Karpas-422 (cell line): ENCODE measurements around the gene NDUFA11. TPM values are rescaled to one million over a fixed set of nuclear protein-coding genes. Genes with fewer than 3 reads are reported as not detected.
"Not testable (repeated sequence)": the region's sequence is repeated elsewhere in the genome, so short reads cannot be mapped to it uniquely, and the experiment has no call there.

Experiments
- DNase-seq: peaks from one replicate; pipeline ENCODE4 v3.0.0-alpha.2; 2015
- H2AFZ ChIP-seq: fragments of 200-600 bp; sonication (generic); 2 replicates; pipeline ENCODE4 v1.6.1; 2014; ENCODE audit warnings: antibody characterized with exemption, low read length, mixed read lengths
- H3K27ac ChIP-seq: fragments of 200-600 bp; sonication (generic); 2 replicates; pipeline ENCODE4 v1.5.1; 2014; ENCODE audit warnings: mild to moderate bottlenecking, low read length, moderate library complexity
- H3K27me3 ChIP-seq: fragments of 200-600 bp; sonication (generic); 2 replicates; pipeline ENCODE4 v1.6.1; 2014; ENCODE audit warnings: low read length, mixed read lengths
- H3K36me3 ChIP-seq: fragments of 200-600 bp; sonication (generic); 2 replicates; pipeline ENCODE4 v1.6.1; 2014; ENCODE audit warnings: low read length, mixed read lengths; ENCODE audit not compliant: insufficient read depth
- H3K4me1 ChIP-seq: fragments of 200-600 bp; sonication (generic); 2 replicates; pipeline ENCODE4 v1.6.1; 2014; ENCODE audit warnings: mild to moderate bottlenecking, low read length, mixed read lengths
- H3K4me2 ChIP-seq: fragments of 200-600 bp; sonication (generic); 2 replicates; pipeline ENCODE4 v1.6.1; 2014; ENCODE audit warnings: low read length, low read depth, mild to moderate bottlenecking; ENCODE audit not compliant: poor library complexity, severe bottlenecking
- H3K4me3 ChIP-seq: fragments of 200-600 bp; sonication (generic); 2 replicates; pipeline ENCODE4 v1.5.1; 2014; ENCODE audit warnings: mild to moderate bottlenecking, antibody characterized with exemption, low read length, mixed read lengths
- H3K79me2 ChIP-seq: fragments of 200-600 bp; sonication (generic); 2 replicates; pipeline ENCODE4 v1.6.1; 2014; ENCODE audit warnings: mild to moderate bottlenecking, low read length, mixed read lengths
- H3K9ac ChIP-seq: fragments of 200-600 bp; sonication (generic); 2 replicates; pipeline ENCODE4 v1.6.0; 2014; ENCODE audit warnings: low read length
- H3K9me2 ChIP-seq: fragments of 200-600 bp; sonication (generic), shearing (Covaris generic); replicated peaks from 2 replicates; pipeline ENCODE4 v1.6.0; 2014; ENCODE audit warnings: mild to moderate bottlenecking, low read length, moderate library complexity; ENCODE audit not compliant: insufficient read depth
- H3K9me3 ChIP-seq: fragments of 300-700, 200-600 bp; sonication (generic); 2 replicates; pipeline ENCODE4 v1.6.1; 2014; ENCODE audit warnings: low read length, mixed read lengths
- H4K20me1 ChIP-seq: fragments of 200-600 bp; sonication (generic); 2 replicates; pipeline ENCODE4 v1.6.1; 2014; ENCODE audit warnings: mild to moderate bottlenecking, antibody characterized with exemption, low read length, low read depth; ENCODE audit not compliant: insufficient read depth
- total RNA-seq: library from RNA; depleted of rRNA; stranded (reverse); fragments of >200 nt; shearing (Covaris generic); gene quantifications from 2 replicates; pipeline ENCODE4 v1.2.3, GENCODE V29; 2014; ENCODE audit warnings: low replicate concordance

NDUFA11 gene
- total RNA-seq, 1 experiment from 2014 or later, result 217 TPM

DNA sequence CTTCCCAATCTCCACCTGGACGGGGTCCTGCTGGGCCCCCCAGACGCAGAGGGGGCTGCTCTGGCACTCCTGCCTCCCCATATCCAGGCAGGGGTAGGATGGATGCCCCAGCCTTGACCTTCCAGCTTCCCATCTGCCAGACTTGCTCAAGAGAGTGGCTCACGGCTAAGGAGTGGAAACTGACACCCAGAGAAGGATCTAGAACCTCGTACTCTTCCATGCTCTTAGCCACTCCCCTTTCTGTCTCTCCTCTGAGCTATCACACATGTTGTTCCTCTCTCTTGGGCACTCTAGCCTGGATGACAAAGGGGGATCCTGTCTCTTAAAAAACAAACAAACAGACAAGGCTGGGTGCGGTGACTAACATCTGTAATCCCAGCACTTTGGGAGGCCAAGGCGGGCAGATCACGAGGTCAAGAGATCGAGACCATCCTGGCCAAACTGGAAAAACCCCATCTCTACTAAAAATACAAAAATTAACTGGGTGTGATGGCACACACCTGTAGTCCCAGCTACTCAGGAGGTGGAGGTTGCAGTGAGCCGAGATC, 21.1 kb downstream of the NDUFA11 start:
- Histone ChIP-seq H3K27ac (no peak overlapping the region), H3K9ac (no peak overlapping the region), H3K79me2 (no peaks in the 10 kb centered on the region), H3K27me3 (no peaks in the 10 kb centered on the region), H3K9me3 (no peaks in the 10 kb centered on the region), H3K9me2 (no peaks in the 10 kb centered on the region), H4K20me1 (no peaks in the 10 kb centered on the region), H3K4me2 (no peak overlapping the region), H2AFZ (no peak overlapping the region), H3K4me3 (no peak overlapping the region), H3K36me3 (no peaks in the 10 kb centered on the region), H3K4me1 (no peaks in the 10 kb centered on the region)
- DNase-seq, result peak; percentile 4

DNA sequence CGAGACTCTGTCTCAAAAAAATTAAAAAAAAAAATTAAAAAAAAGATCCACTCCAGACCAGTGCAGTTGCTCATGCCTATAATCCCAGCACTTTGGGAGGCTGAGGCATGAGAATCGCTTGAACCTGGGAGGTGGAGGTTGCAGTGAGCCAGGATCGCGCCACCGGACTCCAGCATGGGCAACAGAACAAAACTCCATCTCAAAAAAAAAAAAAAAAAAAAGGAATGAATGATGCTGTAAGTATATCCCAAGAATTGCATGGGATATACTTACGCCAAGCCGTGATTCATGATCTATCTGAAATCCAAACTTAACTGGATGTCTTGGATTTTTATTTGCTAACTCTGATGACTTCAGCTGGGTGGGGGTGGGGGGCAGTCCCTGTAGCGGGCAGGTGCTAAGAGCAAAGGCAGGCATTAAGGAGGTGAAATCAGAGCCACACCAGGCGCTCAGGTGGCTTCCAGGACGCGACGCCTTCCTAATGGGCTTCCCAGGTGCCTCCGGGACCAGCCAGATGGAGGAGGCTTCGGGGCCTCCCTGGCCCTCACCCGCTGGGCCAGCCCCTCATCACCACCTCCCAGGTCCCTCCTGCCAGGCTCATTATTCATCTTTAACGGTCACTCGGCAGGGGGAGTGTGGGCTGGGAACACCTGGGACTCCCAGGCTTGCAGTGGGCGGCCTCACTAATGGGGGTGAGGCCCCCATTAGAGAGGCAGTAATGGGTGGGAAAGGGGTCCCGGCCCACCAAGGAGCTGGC, 21.9 kb downstream of the NDUFA11 start:
- Histone ChIP-seq H3K27ac (no peak overlapping the region), H3K79me2 (no peaks in the 10 kb centered on the region), H3K36me3 (no peaks in the 10 kb centered on the region), H3K27me3 (no peaks in the 10 kb centered on the region), H2AFZ (no peak overlapping the region), H3K9me2 (no peaks in the 10 kb centered on the region), H3K9me3 (no peaks in the 10 kb centered on the region), H3K4me2 (no peak overlapping the region), H3K9ac (no peak overlapping the region), H3K4me3 (no peak overlapping the region), H4K20me1 (no peaks in the 10 kb centered on the region), H3K4me1 (no peaks in the 10 kb centered on the region)
- peak; percentile 21 for DNase-seq

DNA sequence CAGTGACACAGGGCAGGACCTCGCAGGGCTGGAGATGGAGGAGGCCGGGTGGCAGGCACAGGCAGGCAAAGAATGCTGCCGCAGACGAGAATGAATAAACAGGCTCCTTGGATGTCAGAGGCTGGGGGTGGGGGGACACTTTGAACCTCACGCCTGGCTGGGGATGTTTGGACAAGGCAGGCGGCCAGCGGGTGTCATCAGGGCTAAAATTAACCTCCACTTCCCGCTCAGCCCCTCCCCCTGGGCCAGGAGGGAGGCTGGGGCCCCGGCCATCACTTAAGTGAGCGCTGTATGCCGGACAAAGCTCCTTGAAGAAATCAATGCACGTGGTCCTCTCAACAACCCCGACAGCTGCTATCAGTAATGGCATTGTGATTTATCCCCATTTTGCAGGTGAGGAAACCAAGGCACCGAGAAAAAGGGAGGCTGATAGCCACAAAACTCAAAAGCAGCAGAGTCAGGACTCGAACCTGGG, 22.9 kb downstream of the NDUFA11 start:
- no peak overlapping the region for H3K4me2 ChIP-seq

DNA sequence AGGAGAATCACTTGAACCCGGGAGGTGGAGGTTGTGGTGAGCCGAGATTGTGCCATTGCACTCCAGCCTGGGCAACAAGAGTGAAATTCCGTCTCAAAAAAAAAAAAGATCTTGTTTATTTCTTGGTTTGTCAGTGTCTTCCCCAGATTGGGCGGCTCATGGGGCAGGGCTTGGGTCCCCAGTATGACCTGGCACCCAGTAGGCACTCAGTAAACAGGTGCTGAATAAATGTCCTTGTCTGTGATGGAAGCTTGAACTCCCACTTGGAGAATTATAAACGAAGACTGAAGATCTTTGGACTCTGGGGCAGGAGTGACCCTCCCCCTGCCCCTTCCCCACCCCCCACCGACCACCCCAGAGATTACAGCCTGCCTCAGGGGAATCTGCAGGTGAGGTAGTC, 23.4 kb downstream of the NDUFA11 start:
- H3K9me2 ChIP-seq, result no peaks in the 10 kb centered on the region
- no peaks in the 10 kb centered on the region for H3K36me3 ChIP-seq
- H4K20me1 ChIP-seq, result no peaks in the 10 kb centered on the region
- H3K27me3 ChIP-seq, result no peaks in the 10 kb centered on the region
- no peak overlapping the region for H3K27ac ChIP-seq
- no peaks in the 10 kb centered on the region for H3K79me2 ChIP-seq
- no peak overlapping the region for H3K9ac ChIP-seq
- H3K9me3 ChIP-seq, result no peaks in the 10 kb centered on the region
- H3K4me1 ChIP-seq, result no peaks in the 10 kb centered on the region
- no peak overlapping the region for H2AFZ ChIP-seq
- no peak overlapping the region for H3K4me3 ChIP-seq
- DNase-seq, result no peak
- H3K4me2 ChIP-seq, result no peak overlapping the region

More for the DNA sequence above, 22.9 kb downstream of the NDUFA11 start:
- Histone ChIP-seq H3K4me3 (no peak overlapping the region), H3K79me2 (no peaks in the 10 kb centered on the region), H3K9ac (no peak overlapping the region), H4K20me1 (no peaks in the 10 kb centered on the region), H2AFZ (no peak overlapping the region), H3K27me3 (no peaks in the 10 kb centered on the region), H3K36me3 (no peaks in the 10 kb centered on the region), H3K9me3 (no peaks in the 10 kb centered on the region), H3K9me2 (no peaks in the 10 kb centered on the region), H3K27ac (no peak overlapping the region), H3K4me1 (no peaks in the 10 kb centered on the region)
- peak; percentile 27 for DNase-seq

DNA sequence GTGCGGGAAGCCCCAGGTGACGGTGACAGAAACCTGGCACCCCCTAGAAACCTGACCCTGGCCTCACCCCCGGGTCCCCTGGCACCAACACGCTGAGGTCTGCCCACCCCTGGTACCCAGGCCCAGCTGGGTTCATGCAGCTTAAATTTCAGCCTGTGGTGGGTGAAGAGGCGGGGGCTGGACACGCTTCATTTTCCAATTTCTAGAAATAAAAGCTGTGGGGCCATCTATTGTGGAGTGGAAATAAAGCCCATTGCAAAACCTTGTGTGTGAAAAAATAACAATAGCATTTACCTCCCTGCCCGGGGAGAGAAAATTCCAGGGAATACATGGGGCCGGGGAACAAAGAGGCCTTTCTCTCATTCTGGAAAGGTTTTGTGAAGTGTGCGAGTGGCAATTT, 25.7 kb downstream of the NDUFA11 start:
- H3K9me2 ChIP-seq, result no peaks in the 10 kb centered on the region
- no peaks in the 10 kb centered on the region for H3K36me3 ChIP-seq
- no peaks in the 10 kb centered on the region for H3K27me3 ChIP-seq
- H4K20me1 ChIP-seq, result no peaks in the 10 kb centered on the region
- no peak overlapping the region for H3K27ac ChIP-seq
- H2AFZ ChIP-seq, result no peak overlapping the region
- no peaks in the 10 kb centered on the region for H3K9me3 ChIP-seq
- H3K4me3 ChIP-seq, result no peak overlapping the region
- H3K9ac ChIP-seq, result no peak overlapping the region
- no peaks in the 10 kb centered on the region for H3K79me2 ChIP-seq
- DNase-seq, result no peak
- no peak overlapping the region for H3K4me2 ChIP-seq
- H3K4me1 ChIP-seq, result no peaks in the 10 kb centered on the region

DNA sequence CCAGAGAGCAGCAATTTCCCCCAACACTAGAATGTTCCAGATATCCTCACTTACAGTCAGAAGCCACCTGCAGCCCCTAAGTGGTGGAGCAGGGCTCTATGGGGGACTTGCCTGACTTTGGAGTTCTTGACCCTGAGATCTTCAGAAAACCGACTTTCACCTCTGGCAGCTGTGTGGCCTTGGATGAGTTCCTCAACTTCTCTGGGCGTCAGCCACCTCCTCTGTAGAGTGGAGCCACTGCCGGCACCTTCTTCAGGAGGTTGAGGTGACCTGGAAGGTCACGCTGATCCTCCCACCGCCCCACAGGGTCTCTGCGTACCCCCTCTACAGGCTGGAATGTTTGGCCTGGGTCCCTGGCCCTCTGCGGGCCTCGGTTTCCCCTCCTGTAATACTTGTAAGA, 26.2 kb downstream of the NDUFA11 start:
- H3K27ac ChIP-seq, result no peak overlapping the region
- no peaks in the 10 kb centered on the region for H3K9me3 ChIP-seq
- no peaks in the 10 kb centered on the region for H3K4me1 ChIP-seq
- DNase-seq, result peak; percentile 32
- no peaks in the 10 kb centered on the region for H3K79me2 ChIP-seq
- no peaks in the 10 kb centered on the region for H3K9me2 ChIP-seq
- no peaks in the 10 kb centered on the region for H4K20me1 ChIP-seq
- no peak overlapping the region for H3K4me2 ChIP-seq
- H3K36me3 ChIP-seq, result no peaks in the 10 kb centered on the region
- no peak overlapping the region for H2AFZ ChIP-seq
- H3K4me3 ChIP-seq, result no peak overlapping the region
- H3K9ac ChIP-seq, result no peak overlapping the region
- no peaks in the 10 kb centered on the region for H3K27me3 ChIP-seq

DNA sequence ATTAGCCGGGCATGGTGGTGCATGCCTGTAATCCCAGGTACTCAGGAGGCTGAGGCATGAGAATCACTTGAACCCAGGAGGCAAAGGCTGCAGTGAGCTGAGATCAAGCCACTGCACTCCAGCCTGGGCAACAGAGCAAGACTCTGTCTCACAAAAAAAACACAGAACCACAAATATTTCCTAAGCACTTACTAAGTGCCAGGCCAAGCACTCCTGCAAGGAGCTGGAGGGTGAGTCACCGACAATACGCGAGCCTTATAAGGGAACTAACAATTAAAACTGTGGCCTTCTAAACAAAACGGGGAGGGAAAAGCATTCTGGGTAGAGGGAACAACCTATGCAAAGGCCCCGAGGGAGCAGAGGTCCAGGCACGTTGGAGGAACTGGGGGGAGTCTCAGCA, 29.1 kb downstream of the NDUFA11 start:
- H3K27me3 ChIP-seq, H3K79me2 ChIP-seq, H3K9me3 ChIP-seq, H3K4me2 ChIP-seq, H3K4me1 ChIP-seq, H3K36me3 ChIP-seq, H3K4me3 ChIP-seq, H4K20me1 ChIP-seq, H2AFZ ChIP-seq, H3K27ac ChIP-seq, H3K9me2 ChIP-seq, DNase-seq, H3K9ac ChIP-seq: not testable (repeated sequence)

DNA sequence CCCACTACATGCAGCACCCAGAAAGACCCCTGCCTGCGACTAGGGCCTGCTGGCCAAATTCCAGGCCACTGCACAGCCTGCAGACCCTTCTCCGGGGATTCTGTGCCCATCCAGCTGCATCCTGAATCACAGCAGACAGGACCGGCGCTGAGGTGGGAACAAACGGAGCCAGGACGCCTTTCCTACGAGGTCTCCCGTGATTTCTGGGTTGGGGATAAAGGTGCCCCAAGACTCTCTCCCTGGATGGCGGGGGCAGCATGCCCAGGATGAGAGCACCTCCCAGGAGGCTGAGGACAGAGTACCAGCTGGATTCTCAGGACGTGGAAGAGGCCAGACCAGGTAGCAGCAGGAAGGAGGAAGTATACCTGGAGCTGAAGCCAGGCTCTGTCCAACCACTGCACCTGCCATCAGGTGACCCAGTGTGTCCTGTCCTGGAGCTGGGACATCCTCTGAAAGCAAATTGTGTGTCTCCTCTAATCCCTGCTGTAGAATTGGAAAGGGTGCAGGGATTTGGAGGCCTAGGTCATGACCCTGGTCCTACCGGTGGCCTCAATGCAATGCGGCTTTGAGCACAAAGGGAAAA, 29.9 kb downstream of the NDUFA11 start:
- no peaks in the 10 kb centered on the region for H3K9me2 ChIP-seq
- no peak overlapping the region for H3K4me3 ChIP-seq
- no peaks in the 10 kb centered on the region for H4K20me1 ChIP-seq
- H3K36me3 ChIP-seq, result no peaks in the 10 kb centered on the region
- H3K9me3 ChIP-seq, result no peaks in the 10 kb centered on the region
- no peak overlapping the region for H2AFZ ChIP-seq
- DNase-seq, result peak; percentile 2
- H3K79me2 ChIP-seq, result no peaks in the 10 kb centered on the region
- H3K27ac ChIP-seq, result no peak overlapping the region
- no peaks in the 10 kb centered on the region for H3K4me1 ChIP-seq
- H3K27me3 ChIP-seq, result no peaks in the 10 kb centered on the region
- no peak overlapping the region for H3K9ac ChIP-seq
- H3K4me2 ChIP-seq, result no peak overlapping the region
